ENCODE measurements around the gene KIF4B. TPM values are rescaled to one million over a fixed set of nuclear protein-coding genes. Genes with fewer than 3 reads are reported as not detected.

KIF4B gene
- total RNA-seq, 1 experiment from 2014 or later = 0.12 TPM

GRCh38 chr5:155057626-155058025, 44.1 kb downstream of the KIF4B start:
- Histone ChIP-seq H3K9ac (ENCODE audit: low read length) (no peak overlapping the region), H3K4me1 (ENCODE audit: control insufficient read depth in 1 of 2, insufficient read depth in 2 of 2, low read length in 2 of 2) (no peaks in the 10 kb centered on the region), H3K4me2 (ENCODE audit: low read length) (no peak overlapping the region), H3K27me3 (ENCODE audit: insufficient read depth, low read length) (0 out of 2 replicates have a peak, but pooled peaks cover 14% of the 10 kb centered on the region), H3K4me3 (replicated peaks in 1 of 2; ENCODE audit: low read depth in 1 of 2, low read length in 2 of 2) (no peak overlapping the region), H3K27ac (ENCODE audit: low read depth, low read length) (no peak overlapping the region), H3K9me2 (ENCODE audit: insufficient read depth) (no peaks in the 10 kb centered on the region), H3K9me3 (ENCODE audit: control insufficient read depth in 1 of 2, insufficient read depth in 1 of 2, low read depth in 1 of 2, low read length in 2 of 2) (no peaks in the 10 kb centered on the region), H3K36me3 (ENCODE audit: control insufficient read depth in 1 of 2, insufficient read depth in 2 of 2, low read length in 2 of 2) (no peaks in the 10 kb centered on the region), H3K79me2 (ENCODE audit: insufficient read depth, low read length) (no peaks in the 10 kb centered on the region), H4K20me1 (ENCODE audit: insufficient read depth) (no peaks in the 10 kb centered on the region), H2AFZ (ENCODE audit: low read depth, low read length, poor library complexity, severe bottlenecking) (no peak overlapping the region)
- no peak for ATAC-seq
- BruUV-seq (replicated peaks) = no TSS peak
- ChIA-PET RAD21 (ENCODE audit: low non-redundant PET in 1 of 2, low total read pairs in 2 of 2, uncharacterized antibody in 2 of 2, unreplicated experiment in 2 of 2) (no interaction called here), POLR2A (no interaction called here), CTCF (no interaction called here)
- no peak for DNase-seq (ENCODE audit: low read depth, low spot score)
- no peak for TF ChIP-seq YY1 (IDR thresholded peaks at IDR 0.05; ENCODE audit: extremely low read depth, insufficient replicate concordance, low read depth, low read length)
- intact Hi-C loops (cut with micrococcal nuclease) = no loop called here

GRCh38 chr5:155064580-155064979, 51.0 kb downstream of the KIF4B start:
- no peak for DNase-seq (ENCODE audit: low read depth, low spot score)
- no peaks in the 10 kb centered on the region for H4K20me1 ChIP-seq (ENCODE audit: insufficient read depth)
- RAD21 ChIA-PET (ENCODE audit: low non-redundant PET in 1 of 2, low total read pairs in 2 of 2, uncharacterized antibody in 2 of 2, unreplicated experiment in 2 of 2) = no interaction called here
- H3K4me2 ChIP-seq (ENCODE audit: low read length) = no peak overlapping the region
- H3K27me3 ChIP-seq (ENCODE audit: insufficient read depth, low read length) = 0 out of 2 replicates have a peak, but pooled peaks cover 3% of the 10 kb centered on the region
- no peaks in the 10 kb centered on the region for H3K9me2 ChIP-seq (ENCODE audit: insufficient read depth)
- H3K4me3 ChIP-seq (replicated peaks in 1 of 2; ENCODE audit: low read depth in 1 of 2, low read length in 2 of 2) = no peak overlapping the region
- H3K4me1 ChIP-seq (ENCODE audit: control insufficient read depth in 1 of 2, insufficient read depth in 2 of 2, low read length in 2 of 2) = no peaks in the 10 kb centered on the region
- H3K9ac ChIP-seq (ENCODE audit: low read length) = no peak overlapping the region
- POLR2A ChIA-PET = no interaction called here
- CTCF ChIA-PET = no interaction called here
- no peak overlapping the region for H3K27ac ChIP-seq (ENCODE audit: low read depth, low read length)
- H3K9me3 ChIP-seq (ENCODE audit: control insufficient read depth in 1 of 2, insufficient read depth in 1 of 2, low read depth in 1 of 2, low read length in 2 of 2) = no peaks in the 10 kb centered on the region
- H3K79me2 ChIP-seq (ENCODE audit: insufficient read depth, low read length) = no peaks in the 10 kb centered on the region
- H3K36me3 ChIP-seq (ENCODE audit: control insufficient read depth in 1 of 2, insufficient read depth in 2 of 2, low read length in 2 of 2) = no peaks in the 10 kb centered on the region
- ATAC-seq = no peak
- no peak overlapping the region for H2AFZ ChIP-seq (ENCODE audit: low read depth, low read length, poor library complexity, severe bottlenecking)
- intact Hi-C loops (cut with micrococcal nuclease) = no loop called here
- TF ChIP-seq SRF (IDR thresholded peaks at IDR 0.05; ENCODE audit: low read depth) = no peak
- TF ChIP-seq, protein P1, sequence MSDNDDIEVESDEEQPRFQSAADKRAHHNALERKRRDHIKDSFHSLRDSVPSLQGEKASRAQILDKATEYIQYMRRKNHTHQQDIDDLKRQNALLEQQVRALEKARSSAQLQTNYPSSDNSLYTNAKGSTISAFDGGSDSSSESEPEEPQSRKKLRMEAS (IDR thresholded peaks at IDR 0.05) = no peak
- TF ChIP-seq POLR2AphosphoS5 (IDR thresholded peaks at IDR 0.05; ENCODE audit: low read depth, low read length) = no peak
- no peak for TF ChIP-seq CBX3 (IDR thresholded peaks at IDR 0.05; ENCODE audit: low read depth)
- TF ChIP-seq SIN3A (IDR thresholded peaks at IDR 0.05; ENCODE audit: low read depth) = no peak
- TF ChIP-seq, protein P2, sequence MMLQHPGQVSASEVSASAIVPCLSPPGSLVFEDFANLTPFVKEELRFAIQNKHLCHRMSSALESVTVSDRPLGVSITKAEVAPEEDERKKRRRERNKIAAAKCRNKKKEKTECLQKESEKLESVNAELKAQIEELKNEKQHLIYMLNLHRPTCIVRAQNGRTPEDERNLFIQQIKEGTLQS (IDR thresholded peaks at IDR 0.05) = no peak
- no peak for TF ChIP-seq EZH2phosphoT487 (IDR thresholded peaks at IDR 0.05; ENCODE audit: borderline replicate concordance)
- no peak for TF ChIP-seq FOSL1 (IDR thresholded peaks at IDR 0.05; ENCODE audit: low read depth)
- TF ChIP-seq SP1 (IDR thresholded peaks at IDR 0.05; ENCODE audit: low read depth) = no peak
- no peak for TF ChIP-seq EZH2 (IDR thresholded peaks at IDR 0.05)
- no peak for TF ChIP-seq REST (IDR thresholded peaks at IDR 0.05; ENCODE audit: low read depth)
- no peak for TF ChIP-seq RAD21 (IDR thresholded peaks at IDR 0.05; ENCODE audit: low read depth)
- TF ChIP-seq ZBTB33 (IDR thresholded peaks at IDR 0.05; ENCODE audit: extremely low read depth, insufficient replicate concordance, low read length) = no peak
- TF ChIP-seq ZFX (IDR thresholded peaks at IDR 0.05) = no peak
- no TSS peak for BruUV-seq (replicated peaks)
